GM10847 (cell line): ENCODE data around the gene PYHIN1.

Experiments
- POLR2A ChIP-seq: IDR thresholded peaks from 2 replicates; pipeline ENCODE4 v1.6.1; 2011; ENCODE audit not compliant: insufficient read length; ENCODE audit errors: extremely low read depth

Gene PYHIN1

GRCh38 chr1:158931055-158931737 lies at the start of gene PYHIN1:
Gene PYHIN1 (plus strand): TSS chr1:158931552. CDS start chr1:158936911, 5,359 bp downstream.
- TF ChIP-seq POLR2A: no peak

- TF ChIP-seq POLR2A: no peak
Observed at GRCh38 chr1:158893654-158894053, 37.7 kb upstream of the PYHIN1 start.

- TF ChIP-seq POLR2A: no peak
Observed at GRCh38 chr1:158898722-158899121, 32.6 kb upstream of the PYHIN1 start.

GRCh38 chr1:158901623-158902022 lies 29.7 kb upstream of the PYHIN1 start:
- TF ChIP-seq POLR2A: no peak

- TF ChIP-seq POLR2A: no peak
Observed at GRCh38 chr1:158916085-158916484, 15.3 kb upstream of the PYHIN1 start.

GRCh38 chr1:158924677-158925076 lies 6.7 kb upstream of the PYHIN1 start:
- TF ChIP-seq POLR2A: no peak

- TF ChIP-seq POLR2A: no peak
Observed at GRCh38 chr1:158930504-158930903, 848 bp upstream of the PYHIN1 start.

GRCh38 chr1:158932171-158932570 lies 819 bp downstream of the PYHIN1 start:
- TF ChIP-seq POLR2A: no peak

GRCh38 chr1:158933621-158934020 lies 2.3 kb downstream of the PYHIN1 start:
- no peak for TF ChIP-seq POLR2A

- TF ChIP-seq POLR2A: no peak
Observed at GRCh38 chr1:158939180-158939579, 7.8 kb downstream of the PYHIN1 start.

GRCh38 chr1:158941317-158941716 lies 10.0 kb downstream of the PYHIN1 start:
- no peak for TF ChIP-seq POLR2A

GRCh38 chr1:158942490-158942889 lies 11.1 kb downstream of the PYHIN1 start:
- TF ChIP-seq POLR2A: no peak

GRCh38 chr1:158943059-158943458 lies 11.7 kb downstream of the PYHIN1 start:
- no peak for TF ChIP-seq POLR2A

- no peak for TF ChIP-seq POLR2A
Observed at GRCh38 chr1:158945061-158945460, 13.7 kb downstream of the PYHIN1 start.

GRCh38 chr1:158946785-158947184 lies 15.4 kb downstream of the PYHIN1 start:
- no peak for TF ChIP-seq POLR2A

- no peak for TF ChIP-seq POLR2A
Observed at GRCh38 chr1:158951956-158952355, 20.6 kb downstream of the PYHIN1 start.

GRCh38 chr1:158952416-158952815 lies 21.1 kb downstream of the PYHIN1 start:
- TF ChIP-seq POLR2A: no peak
